HEK293 (cell line): ENCODE data around the gene PTPRN2.

ENCODE experiments used
- CTCF ChIA-PET: fragments of 350-600 bp; formaldehyde crosslinking; extraction: SDS; loops from one replicate; lab custom pipeline; 2021; ENCODE audit warnings: antibody characterized with exemption; lab: Yijun Ruan, JAX
- POLR2A ChIA-PET: fragments of 300-600 bp; formaldehyde crosslinking; extraction: SDS; loops from one replicate; lab custom pipeline; 2020; ENCODE audit warnings: antibody characterized with exemption, inconsistent platforms; lab: Yijun Ruan, JAX
- H3K27ac ChIP-seq: fragments of 200-500 bp; sonication (Bioruptor generic); 2 replicates; pipeline ENCODE4 v1.5.1; 2014; ENCODE audit warnings: low read depth, low read length, control low read depth, inconsistent platforms; ENCODE audit errors: extremely low read depth
- H3K36me3 ChIP-seq, 2 experiments: fragments of 200-500 bp in 1 of 2; sonication (Bioruptor generic) in 1 of 2; 1 replicate in 1 of 2; 2 replicates in 1 of 2; pipeline ENCODE4 v1.5.1; 2014 to 2017; ENCODE audit warnings: inconsistent platforms in 2 of 2, low read length in 2 of 2; ENCODE audit not compliant: control insufficient read depth in 2 of 2, insufficient read depth in 1 of 2
- H3K4me1 ChIP-seq: fragments of 200-500 bp; sonication (Bioruptor generic); 2 replicates; pipeline ENCODE4 v1.5.1; 2014; ENCODE audit warnings: mild to moderate bottlenecking, low read length, inconsistent platforms; ENCODE audit not compliant: control insufficient read depth, insufficient read depth
- H3K4me3 ChIP-seq: 2 replicates; pipeline ENCODE4 v1.5.1; 2011; ENCODE audit warnings: low read depth, mild to moderate bottlenecking, control low read depth, low read length, moderate library complexity
- H3K9me3 ChIP-seq: fragments of 200-500 bp; sonication (Bioruptor generic); 2 replicates; pipeline ENCODE4 v1.5.1; 2014; ENCODE audit warnings: low read depth, low read length, inconsistent platforms; ENCODE audit not compliant: control insufficient read depth, insufficient read depth
- CTCF ChIP-seq: fragments of 450-650 bp; formaldehyde crosslinking; IDR thresholded peaks from 2 replicates; pipeline ENCODE4 v1.5.1; 2016; ENCODE audit warnings: missing biosample characterization, missing genetic modification characterization
- HOXA7 ChIP-seq: sonication (generic); formaldehyde crosslinking; IDR thresholded peaks from 2 replicates; pipeline ENCODE4 v1.8.1; 2022; ENCODE audit warnings: missing genetic modification reagents, borderline replicate concordance
- ZNF132 ChIP-seq: fragments of 450-650 bp; formaldehyde crosslinking; IDR thresholded peaks from 2 replicates; pipeline ENCODE4 v1.5.1; 2017; ENCODE audit warnings: missing biosample characterization, missing genetic modification characterization, borderline replicate concordance
- ZNF433 ChIP-seq: fragments of 450-650 bp; formaldehyde crosslinking; IDR thresholded peaks from 2 replicates; pipeline ENCODE4 v1.5.1; 2016; ENCODE audit warnings: missing biosample characterization, missing genetic modification characterization, low read depth
- ZNF558 ChIP-seq: fragments of 450-650 bp; formaldehyde crosslinking; IDR thresholded peaks from 2 replicates; pipeline ENCODE4 v1.5.1; 2016; ENCODE audit warnings: missing biosample characterization, missing genetic modification characterization
- TF ChIP-seq, protein P1 (sequence below): fragments of 450-650 bp; formaldehyde crosslinking; IDR thresholded peaks from 2 replicates; pipeline ENCODE4 v1.5.1; 2016; ENCODE audit warnings: missing biosample characterization, missing genetic modification characterization, borderline replicate concordance
- TF ChIP-seq, protein P2 (sequence below): fragments of 450-650 bp; formaldehyde crosslinking; IDR thresholded peaks from 2 replicates; pipeline ENCODE4 v1.5.1; 2016; ENCODE audit warnings: missing biosample characterization, missing genetic modification characterization

The PTPRN2 gene

GRCh38 chr7:157905651-157906461, 681.8 kb downstream of the PTPRN2 start:
- Histone ChIP-seq H3K4me3 (no peak overlapping the region), H3K36me3 (no peaks in the 10 kb centered on the region), H3K27ac (no peak overlapping the region)
- POLR2A ChIA-PET, result no interaction called here
- no peak for TF ChIP-seq HOXA7 (CRISPR knock-in tag)
- TF ChIP-seq, protein P1, sequence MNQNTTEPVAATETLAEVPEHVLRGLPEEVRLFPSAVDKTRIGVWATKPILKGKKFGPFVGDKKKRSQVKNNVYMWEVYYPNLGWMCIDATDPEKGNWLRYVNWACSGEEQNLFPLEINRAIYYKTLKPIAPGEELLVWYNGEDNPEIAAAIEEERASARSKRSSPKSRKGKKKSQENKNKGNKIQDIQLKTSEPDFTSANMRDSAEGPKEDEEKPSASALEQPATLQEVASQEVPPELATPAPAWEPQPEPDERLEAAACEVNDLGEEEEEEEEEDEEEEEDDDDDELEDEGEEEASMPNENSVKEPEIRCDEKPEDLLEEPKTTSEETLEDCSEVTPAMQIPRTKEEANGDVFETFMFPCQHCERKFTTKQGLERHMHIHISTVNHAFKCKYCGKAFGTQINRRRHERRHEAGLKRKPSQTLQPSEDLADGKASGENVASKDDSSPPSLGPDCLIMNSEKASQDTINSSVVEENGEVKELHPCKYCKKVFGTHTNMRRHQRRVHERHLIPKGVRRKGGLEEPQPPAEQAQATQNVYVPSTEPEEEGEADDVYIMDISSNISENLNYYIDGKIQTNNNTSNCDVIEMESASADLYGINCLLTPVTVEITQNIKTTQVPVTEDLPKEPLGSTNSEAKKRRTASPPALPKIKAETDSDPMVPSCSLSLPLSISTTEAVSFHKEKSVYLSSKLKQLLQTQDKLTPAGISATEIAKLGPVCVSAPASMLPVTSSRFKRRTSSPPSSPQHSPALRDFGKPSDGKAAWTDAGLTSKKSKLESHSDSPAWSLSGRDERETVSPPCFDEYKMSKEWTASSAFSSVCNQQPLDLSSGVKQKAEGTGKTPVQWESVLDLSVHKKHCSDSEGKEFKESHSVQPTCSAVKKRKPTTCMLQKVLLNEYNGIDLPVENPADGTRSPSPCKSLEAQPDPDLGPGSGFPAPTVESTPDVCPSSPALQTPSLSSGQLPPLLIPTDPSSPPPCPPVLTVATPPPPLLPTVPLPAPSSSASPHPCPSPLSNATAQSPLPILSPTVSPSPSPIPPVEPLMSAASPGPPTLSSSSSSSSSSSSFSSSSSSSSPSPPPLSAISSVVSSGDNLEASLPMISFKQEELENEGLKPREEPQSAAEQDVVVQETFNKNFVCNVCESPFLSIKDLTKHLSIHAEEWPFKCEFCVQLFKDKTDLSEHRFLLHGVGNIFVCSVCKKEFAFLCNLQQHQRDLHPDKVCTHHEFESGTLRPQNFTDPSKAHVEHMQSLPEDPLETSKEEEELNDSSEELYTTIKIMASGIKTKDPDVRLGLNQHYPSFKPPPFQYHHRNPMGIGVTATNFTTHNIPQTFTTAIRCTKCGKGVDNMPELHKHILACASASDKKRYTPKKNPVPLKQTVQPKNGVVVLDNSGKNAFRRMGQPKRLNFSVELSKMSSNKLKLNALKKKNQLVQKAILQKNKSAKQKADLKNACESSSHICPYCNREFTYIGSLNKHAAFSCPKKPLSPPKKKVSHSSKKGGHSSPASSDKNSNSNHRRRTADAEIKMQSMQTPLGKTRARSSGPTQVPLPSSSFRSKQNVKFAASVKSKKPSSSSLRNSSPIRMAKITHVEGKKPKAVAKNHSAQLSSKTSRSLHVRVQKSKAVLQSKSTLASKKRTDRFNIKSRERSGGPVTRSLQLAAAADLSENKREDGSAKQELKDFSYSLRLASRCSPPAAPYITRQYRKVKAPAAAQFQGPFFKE (tag by site-specific recombination), result no peak
- TF ChIP-seq, protein P2, sequence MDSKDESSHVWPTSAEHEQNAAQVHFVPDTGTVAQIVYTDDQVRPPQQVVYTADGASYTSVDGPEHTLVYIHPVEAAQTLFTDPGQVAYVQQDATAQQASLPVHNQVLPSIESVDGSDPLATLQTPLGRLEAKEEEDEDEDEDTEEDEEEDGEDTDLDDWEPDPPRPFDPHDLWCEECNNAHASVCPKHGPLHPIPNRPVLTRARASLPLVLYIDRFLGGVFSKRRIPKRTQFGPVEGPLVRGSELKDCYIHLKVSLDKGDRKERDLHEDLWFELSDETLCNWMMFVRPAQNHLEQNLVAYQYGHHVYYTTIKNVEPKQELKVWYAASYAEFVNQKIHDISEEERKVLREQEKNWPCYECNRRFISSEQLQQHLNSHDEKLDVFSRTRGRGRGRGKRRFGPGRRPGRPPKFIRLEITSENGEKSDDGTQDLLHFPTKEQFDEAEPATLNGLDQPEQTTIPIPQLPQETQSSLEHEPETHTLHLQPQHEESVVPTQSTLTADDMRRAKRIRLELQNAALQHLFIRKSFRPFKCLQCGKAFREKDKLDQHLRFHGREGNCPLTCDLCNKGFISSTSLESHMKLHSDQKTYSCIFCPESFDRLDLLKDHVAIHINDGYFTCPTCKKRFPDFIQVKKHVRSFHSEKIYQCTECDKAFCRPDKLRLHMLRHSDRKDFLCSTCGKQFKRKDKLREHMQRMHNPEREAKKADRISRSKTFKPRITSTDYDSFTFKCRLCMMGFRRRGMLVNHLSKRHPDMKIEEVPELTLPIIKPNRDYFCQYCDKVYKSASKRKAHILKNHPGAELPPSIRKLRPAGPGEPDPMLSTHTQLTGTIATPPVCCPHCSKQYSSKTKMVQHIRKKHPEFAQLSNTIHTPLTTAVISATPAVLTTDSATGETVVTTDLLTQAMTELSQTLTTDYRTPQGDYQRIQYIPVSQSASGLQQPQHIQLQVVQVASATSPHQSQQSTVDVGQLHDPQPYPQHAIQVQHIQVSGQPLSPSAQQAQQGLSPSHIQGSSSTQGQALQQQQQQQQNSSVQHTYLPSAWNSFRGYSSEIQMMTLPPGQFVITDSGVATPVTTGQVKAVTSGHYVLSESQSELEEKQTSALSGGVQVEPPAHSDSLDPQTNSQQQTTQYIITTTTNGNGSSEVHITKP (tag by site-specific recombination), result peak; percentile 39; the same call in 1 of the 2 replicates
- TF ChIP-seq, all 188 proteins: peak for 1
- Histone ChIP-seq H3K9me3 (no peaks in the 10 kb centered on the region), H3K4me1 (no peaks in the 10 kb centered on the region)
- CTCF ChIA-PET, result interaction anchor here (0.6 kb wide), 1 partner anchor 465 kb away, joined by 3 read pairs; no protein-coding TSS in a partner anchor

- TF ChIP-seq CTCF (no peak), ZNF558 (tag by site-specific recombination) (no peak), ZNF433 (tag by site-specific recombination) (no peak), ZNF132 (tag by site-specific recombination) (no peak)
- TF ChIP-seq, all 188 proteins: peak for 0
- no peaks in the 10 kb centered on the region for H3K4me1 ChIP-seq
- POLR2A ChIA-PET, result no interaction called here
- no peak overlapping the region for H3K27ac ChIP-seq
- H3K36me3 ChIP-seq, result no peaks in the 10 kb centered on the region
- no peak overlapping the region for H3K4me3 ChIP-seq
- no peaks in the 10 kb centered on the region for H3K9me3 ChIP-seq
- CTCF ChIA-PET, result interaction anchor here (0.6 kb wide), 1 partner anchor 465 kb away, joined by 3 read pairs; no protein-coding TSS in a partner anchor
Measured at GRCh38 chr7:157904866-157905570, 682.6 kb downstream of the PTPRN2 start.
